Lower leg skin (tissue), 4 donors: ENCODE data around the gene SLC10A7. TPM values are rescaled to one million over a fixed set of nuclear protein-coding genes. Genes with fewer than 3 reads are reported as not detected.

Experiments
- DNase-seq, 2 donors: peaks; one replicate each; pipeline ENCODE4 v3.0.0-alpha.2; 2019; ENCODE audit warnings: low spot score in 2 of 2
- H3K4me3 ChIP-seq: fragments of 200-600 bp; sonication (generic); 2 replicates; pipeline ENCODE4 v1.5.1; 2017; ENCODE audit warnings: mild to moderate bottlenecking, low read depth; ENCODE audit not compliant: poor library complexity, severe bottlenecking
- POLR2A ChIP-seq, 2 donors: fragments of 450-650 bp; IDR thresholded peaks; one replicate each; pipeline ENCODE4 v1.6.1; 2016 to 2017; ENCODE audit warnings: antibody characterized with exemption in 2 of 2, mild to moderate bottlenecking in 1 of 2, moderate library complexity in 1 of 2
- WGBS, 2 donors: methylation state at CpG; one replicate each; pipeline ENCODE4 v1.1.5; 2018; 5-methylcytosine and 5-hydroxymethylcytosine counted together
- intact Hi-C: fragments of 100-400 bp; cut with DNase I; formaldehyde crosslinking; loops from one replicate; pipeline ENCODE4 v1.15.0; 2023; ENCODE audit warnings: low total_unique reads
- total RNA-seq, 4 donors: library from RNA; depleted of rRNA; stranded (reverse); fragments of >200 nt; gene quantifications; one replicate each; pipeline ENCODE4 v1.1.0, GENCODE V29; 2016
- TF ChIP-seq, protein P1 (sequence below), 3 donors: fragments of 450-650 bp; IDR thresholded peaks; one replicate each; pipeline ENCODE4 v1.5.1; 2016; ENCODE audit warnings: antibody characterized with exemption in 3 of 3, mild to moderate bottlenecking in 3 of 3, moderate library complexity in 2 of 3

The SLC10A7 gene
- total RNA-seq, 4 donors from 2014 or later: 5.5 to 11.0 (median 8.8) TPM

DNA sequence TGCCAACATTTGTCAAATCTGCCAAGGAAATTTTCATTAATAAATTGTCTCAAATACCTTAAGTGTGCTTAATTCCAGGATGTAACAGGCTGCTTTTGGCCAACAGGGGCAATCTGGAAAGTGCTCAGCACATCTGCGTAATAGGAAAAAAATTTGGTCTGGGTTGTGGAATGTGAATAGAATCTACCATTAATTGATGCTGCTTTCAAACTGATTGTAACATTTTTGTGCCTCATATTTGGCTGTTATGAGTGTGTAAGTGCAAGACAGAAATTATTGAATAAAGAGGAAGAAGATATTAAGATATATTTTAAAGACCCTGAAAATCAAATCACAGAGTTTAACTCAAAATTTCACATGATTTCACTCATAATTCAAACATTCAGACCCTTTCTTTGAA, 266.3 kb downstream of the SLC10A7 start:
- 89 to 97% methylated on average over 1 of the region's 1 CpG for WGBS, 2 donors
- DNase-seq: no peak
- intact Hi-C loops: no loop called here
- H3K4me3 ChIP-seq: no peak overlapping the region
- TF ChIP-seq, protein P1, sequence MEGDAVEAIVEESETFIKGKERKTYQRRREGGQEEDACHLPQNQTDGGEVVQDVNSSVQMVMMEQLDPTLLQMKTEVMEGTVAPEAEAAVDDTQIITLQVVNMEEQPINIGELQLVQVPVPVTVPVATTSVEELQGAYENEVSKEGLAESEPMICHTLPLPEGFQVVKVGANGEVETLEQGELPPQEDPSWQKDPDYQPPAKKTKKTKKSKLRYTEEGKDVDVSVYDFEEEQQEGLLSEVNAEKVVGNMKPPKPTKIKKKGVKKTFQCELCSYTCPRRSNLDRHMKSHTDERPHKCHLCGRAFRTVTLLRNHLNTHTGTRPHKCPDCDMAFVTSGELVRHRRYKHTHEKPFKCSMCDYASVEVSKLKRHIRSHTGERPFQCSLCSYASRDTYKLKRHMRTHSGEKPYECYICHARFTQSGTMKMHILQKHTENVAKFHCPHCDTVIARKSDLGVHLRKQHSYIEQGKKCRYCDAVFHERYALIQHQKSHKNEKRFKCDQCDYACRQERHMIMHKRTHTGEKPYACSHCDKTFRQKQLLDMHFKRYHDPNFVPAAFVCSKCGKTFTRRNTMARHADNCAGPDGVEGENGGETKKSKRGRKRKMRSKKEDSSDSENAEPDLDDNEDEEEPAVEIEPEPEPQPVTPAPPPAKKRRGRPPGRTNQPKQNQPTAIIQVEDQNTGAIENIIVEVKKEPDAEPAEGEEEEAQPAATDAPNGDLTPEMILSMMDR (IDR thresholded peaks at IDR 0.05): no peak

DNA sequence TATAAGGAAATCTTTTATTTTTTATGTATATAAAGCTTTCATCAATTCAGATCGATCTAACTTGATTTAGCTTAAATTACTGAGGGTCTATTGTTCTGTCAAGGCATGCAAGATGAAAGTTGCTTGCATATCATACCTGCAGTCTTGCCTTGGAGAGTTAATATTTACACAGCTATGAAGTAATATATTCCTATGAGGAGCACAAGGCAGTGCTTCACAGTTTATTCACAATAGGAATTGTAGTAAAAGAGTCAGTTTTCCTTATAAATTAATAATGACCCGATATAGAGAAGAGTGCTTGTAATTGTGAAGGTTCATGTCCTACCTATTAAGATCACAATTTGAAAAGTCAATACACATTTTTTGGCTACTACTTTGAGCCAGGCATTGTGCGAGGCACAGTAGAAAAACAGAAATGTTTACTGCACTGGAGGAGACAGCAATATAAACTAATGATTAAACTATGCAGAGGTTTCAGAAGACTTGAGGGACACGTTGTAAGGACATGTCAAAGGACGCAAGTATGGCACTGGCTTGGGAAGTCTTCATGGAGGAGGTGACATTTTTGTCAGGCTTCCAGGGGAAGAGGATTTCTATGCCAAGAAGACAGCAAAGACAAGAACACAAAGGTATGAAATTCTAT, 268.6 kb downstream of the SLC10A7 start:
- WGBS, 2 donors: 88 to 93% methylated on average over 5 of the region's 5 CpGs
- H3K4me3 ChIP-seq: no peak overlapping the region
- intact Hi-C loops: no loop called here
- DNase-seq: no peak
- no peak for TF ChIP-seq POLR2A (IDR thresholded peaks at IDR 0.05)
- TF ChIP-seq, protein P1 (IDR thresholded peaks at IDR 0.05): no peak

DNA sequence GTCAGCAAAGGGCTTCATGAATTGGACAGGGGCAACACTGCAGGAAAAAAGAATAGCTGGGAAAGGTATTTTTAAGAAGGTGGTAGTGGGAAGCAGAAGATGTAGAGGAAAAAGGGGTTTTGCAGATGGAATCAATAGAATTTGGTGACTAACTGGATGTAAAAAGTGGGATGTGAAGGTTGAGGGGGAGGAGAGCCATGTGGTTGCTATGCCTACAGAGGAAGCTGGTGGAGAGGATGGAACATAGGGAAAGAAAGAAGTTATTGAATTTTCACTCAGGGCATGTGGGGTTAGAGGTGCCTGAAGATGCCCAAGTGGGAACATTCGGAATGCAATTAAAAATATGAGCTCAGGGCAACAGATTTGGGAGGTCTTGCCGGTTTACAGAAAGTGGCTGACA, 274.4 kb downstream of the SLC10A7 start:
- 46 to 56% methylated on average over 2 of the region's 2 CpGs for WGBS, 2 donors
- intact Hi-C loops: no loop called here
- H3K4me3 ChIP-seq: no peak overlapping the region
- DNase-seq: no peak
- TF ChIP-seq, protein P1 (IDR thresholded peaks at IDR 0.05): no peak
- TF ChIP-seq POLR2A (IDR thresholded peaks at IDR 0.05): no peak

DNA sequence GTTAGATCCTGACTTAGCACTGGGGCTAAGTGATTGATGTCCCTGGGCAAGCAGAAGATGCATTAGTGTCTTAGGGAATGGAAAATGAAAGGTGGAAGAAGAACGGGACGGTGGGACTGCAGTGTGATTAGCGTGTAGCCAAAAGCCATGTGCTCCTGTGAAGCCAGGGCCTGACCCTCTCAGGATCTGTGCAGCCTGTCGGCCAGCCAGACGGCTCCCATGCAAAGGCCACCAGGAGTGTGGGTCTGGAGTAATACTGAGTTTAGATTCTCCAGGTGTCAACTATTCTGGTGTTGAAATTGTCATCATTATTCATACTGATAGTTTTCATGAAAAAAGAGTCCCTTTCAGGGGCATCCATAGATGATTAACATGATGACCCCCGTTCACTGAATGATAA, 275.4 kb downstream of the SLC10A7 start:
- H3K4me3 ChIP-seq: no peak overlapping the region
- DNase-seq: no peak
- WGBS, 2 donors: 75 to 83% methylated on average over 6 of the region's 6 CpGs
- no peak for TF ChIP-seq POLR2A (IDR thresholded peaks at IDR 0.05)
- TF ChIP-seq, protein P1 (IDR thresholded peaks at IDR 0.05): no peak
- intact Hi-C loops: no loop called here

DNA sequence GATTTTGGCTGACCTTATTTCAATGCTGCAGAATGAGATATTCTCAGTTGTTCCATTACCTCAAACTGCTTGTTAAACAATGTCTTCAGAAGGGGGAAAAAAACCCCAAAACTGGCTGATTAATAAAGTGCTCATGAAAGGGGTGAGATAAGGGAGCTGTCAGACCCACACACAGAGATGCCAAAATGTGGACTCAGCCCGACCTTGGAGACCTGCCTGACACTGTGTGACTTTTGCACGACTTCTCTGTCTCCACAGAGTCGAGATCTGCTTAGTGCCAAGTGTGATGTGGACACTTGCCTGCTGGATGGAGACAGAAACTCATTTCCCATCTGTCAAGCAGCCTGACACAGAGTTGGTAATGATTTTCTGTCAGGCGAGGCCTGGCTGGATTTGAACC, 275.9 kb downstream of the SLC10A7 start:
- intact Hi-C loops: no loop called here
- DNase-seq: no peak
- no peak overlapping the region for H3K4me3 ChIP-seq
- TF ChIP-seq POLR2A (IDR thresholded peaks at IDR 0.05): no peak
- TF ChIP-seq, protein P1 (IDR thresholded peaks at IDR 0.05): no peak
- WGBS, 2 donors: 44 to 68% methylated on average over 4 of the region's 4 CpGs

DNA sequence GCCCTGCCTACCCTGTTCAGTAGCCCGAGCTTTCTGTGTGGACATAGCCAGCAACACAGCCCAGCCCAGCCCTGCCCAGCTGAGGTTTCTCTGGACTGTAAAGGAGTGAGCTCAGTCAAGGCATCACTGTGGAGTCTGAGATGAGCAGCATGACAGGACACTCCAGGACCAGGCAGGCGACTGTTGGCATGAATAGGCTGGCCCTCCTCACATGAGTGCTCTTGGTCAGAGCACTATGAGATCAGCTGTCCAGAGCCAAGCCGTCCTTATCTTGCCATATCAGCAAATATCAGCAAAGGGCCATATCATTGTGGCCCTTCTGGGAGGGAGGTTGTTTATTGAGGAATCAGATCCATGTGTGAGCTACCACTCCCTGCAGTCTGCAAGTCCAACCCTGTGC, 276.5 kb downstream of the SLC10A7 start:
- H3K4me3 ChIP-seq: no peak overlapping the region
- intact Hi-C loops: no loop called here
- WGBS, 2 donors: 47 to 73% methylated on average over 3 of the region's 3 CpGs
- TF ChIP-seq, protein P1 (IDR thresholded peaks at IDR 0.05): no peak
- TF ChIP-seq POLR2A (IDR thresholded peaks at IDR 0.05): no peak
- no peak for DNase-seq
